ENCODE data around the gene COL25A1.

Gene COL25A1

DNA sequence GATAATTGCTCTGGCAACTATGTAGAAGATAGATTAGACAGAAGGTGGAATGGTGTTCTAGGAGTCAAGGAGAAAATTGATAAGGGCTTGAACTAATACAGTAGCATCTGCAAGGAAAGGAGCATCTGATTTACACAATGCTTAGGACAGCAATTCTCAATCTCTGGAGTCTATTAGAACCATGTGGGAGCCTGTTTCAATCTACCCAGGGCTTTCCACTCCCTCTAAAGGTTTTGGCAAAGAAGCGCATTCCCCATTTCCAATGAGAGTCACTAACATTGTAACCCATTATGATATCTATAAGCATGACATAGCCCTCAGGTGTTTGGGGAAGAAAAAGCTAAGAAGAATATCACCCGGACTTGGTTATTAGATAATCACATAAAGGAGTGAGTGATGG lies 168.2 kb downstream of the COL25A1 start:
- Histone ChIP-seq H3K27me3 (ENCODE audit: low read depth, low read length) (no peaks in the 10 kb centered on the region), H3K79me2 (ENCODE audit: low read length) (no peaks in the 10 kb centered on the region), H3K4me3 (ENCODE audit: low read length) (no peak overlapping the region), H4K20me1 (ENCODE audit: insufficient read depth, low read length) (no peaks in the 10 kb centered on the region), H2AFZ (ENCODE audit: low read depth, low read length) (no peak overlapping the region), H3K4me2 (ENCODE audit: low read length) (no peak overlapping the region), H3K9me3 (ENCODE audit: insufficient read depth, low read length) (no peaks in the 10 kb centered on the region), H3K9ac (ENCODE audit: low read length) (no peak overlapping the region), H3K4me1 (ENCODE audit: low read length) (no peaks in the 10 kb centered on the region), H3K36me3 (replicated peaks; ENCODE audit: low read depth, low read length) (no peaks in the 10 kb centered on the region), H3K27ac (ENCODE audit: low read length) (no peak overlapping the region)
- TF ChIP-seq CTCF (IDR thresholded peaks at IDR 0.05; ENCODE audit: low read depth, low read length): no peak
- no peak for TF ChIP-seq EZH2phosphoT487 (IDR thresholded peaks at IDR 0.05; ENCODE audit: low read depth)

DNA sequence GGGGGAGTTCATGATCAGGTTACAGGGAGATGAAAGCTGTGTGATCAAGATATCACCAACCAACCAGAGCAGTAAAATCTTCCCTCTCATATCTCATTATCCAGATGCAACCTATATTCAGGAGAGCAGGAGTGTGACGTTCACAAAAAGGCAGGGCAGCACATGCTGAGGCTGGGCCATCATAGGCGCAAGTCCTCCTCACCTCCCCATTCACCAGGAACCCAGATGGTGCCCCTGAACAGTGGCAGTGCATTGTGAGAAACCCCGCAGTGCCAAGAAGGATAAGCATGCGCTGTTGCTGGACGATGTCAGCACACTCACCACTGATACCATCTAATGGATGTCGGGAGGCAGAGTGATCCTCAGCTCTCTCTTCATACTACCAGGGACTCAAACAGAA lies 170.9 kb downstream of the COL25A1 start:
- peaks cover under 1% of the 10 kb centered on the region for H3K4me1 ChIP-seq (ENCODE audit: low read length)
- TF ChIP-seq EZH2phosphoT487 (IDR thresholded peaks at IDR 0.05; ENCODE audit: low read depth) (no peak), CTCF (IDR thresholded peaks at IDR 0.05; ENCODE audit: low read depth, low read length) (no peak)
- H3K9me3 ChIP-seq (ENCODE audit: insufficient read depth, low read length): no peaks in the 10 kb centered on the region
- H3K27ac ChIP-seq (ENCODE audit: low read length): no peak overlapping the region
- no peaks in the 10 kb centered on the region for H3K79me2 ChIP-seq (ENCODE audit: low read length)
- H3K27me3 ChIP-seq (ENCODE audit: low read depth, low read length): no peaks in the 10 kb centered on the region
- no peak overlapping the region for H3K4me3 ChIP-seq (ENCODE audit: low read length)
- no peak overlapping the region for H2AFZ ChIP-seq (ENCODE audit: low read depth, low read length)
- H3K4me2 ChIP-seq (ENCODE audit: low read length): no peak overlapping the region
- no peaks in the 10 kb centered on the region for H4K20me1 ChIP-seq (ENCODE audit: insufficient read depth, low read length)
- H3K36me3 ChIP-seq (replicated peaks; ENCODE audit: low read depth, low read length): no peaks in the 10 kb centered on the region
- no peak overlapping the region for H3K9ac ChIP-seq (ENCODE audit: low read length)

DNA sequence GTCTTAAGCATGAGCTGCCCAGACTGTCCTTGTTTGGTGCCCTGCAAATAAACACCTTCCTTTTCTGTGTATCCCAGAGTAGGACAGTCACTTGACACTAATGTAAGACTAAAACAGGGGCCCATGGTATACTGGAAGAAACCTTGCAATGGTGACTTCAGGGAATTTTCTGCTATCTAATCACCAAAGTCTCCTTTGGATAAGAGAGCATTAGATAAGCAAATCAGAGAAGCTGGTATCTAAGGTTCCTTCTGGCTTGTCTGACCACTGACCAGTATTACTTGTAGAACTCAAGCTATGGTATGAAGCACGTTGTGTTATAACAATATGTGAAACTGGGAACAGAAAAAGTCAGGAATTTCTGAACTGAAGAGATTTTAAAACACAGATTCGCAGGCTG lies 173.9 kb downstream of the COL25A1 start:
- H3K9me3 ChIP-seq (ENCODE audit: insufficient read depth, low read length): no peaks in the 10 kb centered on the region
- TF ChIP-seq CTCF (IDR thresholded peaks at IDR 0.05; ENCODE audit: low read depth, low read length) (no peak), EZH2phosphoT487 (IDR thresholded peaks at IDR 0.05; ENCODE audit: low read depth) (no peak)
- H3K36me3 ChIP-seq (replicated peaks; ENCODE audit: low read depth, low read length): no peaks in the 10 kb centered on the region
- no peaks in the 10 kb centered on the region for H3K79me2 ChIP-seq (ENCODE audit: low read length)
- no peak overlapping the region for H3K9ac ChIP-seq (ENCODE audit: low read length)
- no peaks in the 10 kb centered on the region for H4K20me1 ChIP-seq (ENCODE audit: insufficient read depth, low read length)
- H3K27ac ChIP-seq (ENCODE audit: low read length): no peak overlapping the region
- no peak overlapping the region for H2AFZ ChIP-seq (ENCODE audit: low read depth, low read length)
- no peaks in the 10 kb centered on the region for H3K27me3 ChIP-seq (ENCODE audit: low read depth, low read length)
- no peak overlapping the region for H3K4me3 ChIP-seq (ENCODE audit: low read length)
- peaks cover 6% of the 10 kb centered on the region for H3K4me1 ChIP-seq (ENCODE audit: low read length)
- H3K4me2 ChIP-seq (ENCODE audit: low read length): no peak overlapping the region

DNA sequence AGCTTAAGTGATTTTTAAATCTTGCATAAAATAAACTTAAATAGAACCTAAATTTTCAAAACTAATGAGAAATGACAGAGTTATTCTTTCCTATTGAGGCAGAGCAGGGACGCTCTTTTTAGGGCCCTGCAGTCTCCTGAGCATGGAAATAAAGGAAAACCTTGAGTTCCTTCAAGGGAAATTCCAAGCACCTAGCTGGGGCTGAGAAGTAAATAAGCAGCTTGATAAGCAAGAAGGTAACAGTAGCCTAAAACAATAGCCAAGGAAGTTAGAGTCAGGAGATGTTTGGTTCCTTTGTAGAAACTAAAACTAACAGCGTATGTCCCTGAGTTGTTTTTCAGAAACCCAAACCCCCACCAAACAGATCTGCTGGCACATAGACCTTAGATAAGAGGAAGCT lies 174.6 kb downstream of the COL25A1 start:
- Histone ChIP-seq H3K36me3 (replicated peaks; ENCODE audit: low read depth, low read length) (no peaks in the 10 kb centered on the region), H3K9me3 (ENCODE audit: insufficient read depth, low read length) (no peaks in the 10 kb centered on the region), H3K79me2 (ENCODE audit: low read length) (no peaks in the 10 kb centered on the region), H2AFZ (ENCODE audit: low read depth, low read length) (no peak overlapping the region), H3K4me3 (ENCODE audit: low read length) (no peak overlapping the region), H3K27me3 (ENCODE audit: low read depth, low read length) (no peaks in the 10 kb centered on the region), H3K9ac (ENCODE audit: low read length) (no peak overlapping the region), H3K4me2 (ENCODE audit: low read length) (no peak overlapping the region), H3K27ac (ENCODE audit: low read length) (no peak overlapping the region), H4K20me1 (ENCODE audit: insufficient read depth, low read length) (no peaks in the 10 kb centered on the region), H3K4me1 (ENCODE audit: low read length) (peaks cover 6% of the 10 kb centered on the region)
- TF ChIP-seq EZH2phosphoT487 (IDR thresholded peaks at IDR 0.05; ENCODE audit: low read depth): no peak
- no peak for TF ChIP-seq CTCF (IDR thresholded peaks at IDR 0.05; ENCODE audit: low read depth, low read length)
